ACC112 (cell line): Measurements from ENCODE around the gene FHL3.

Source experiments
- H2AFZ ChIP-seq: fragments of 200-600 bp; sonication (generic); one replicate; pipeline ENCODE4 v1.6.0; 2017; ENCODE audit warnings: antibody characterized with exemption, low read length; ENCODE audit not compliant: unreplicated experiment
- H3K27ac ChIP-seq: fragments of 200-600 bp; sonication (generic); 2 replicates; pipeline ENCODE4 v1.5.1; 2014; ENCODE audit warnings: low read depth, mild to moderate bottlenecking, antibody characterized with exemption, low read length, moderate library complexity
- H3K27me3 ChIP-seq: fragments of 200-600 bp; sonication (generic); 2 replicates; pipeline ENCODE4 v1.6.1; 2014; ENCODE audit warnings: mild to moderate bottlenecking, antibody characterized with exemption, low read length, moderate library complexity, mixed read lengths; ENCODE audit not compliant: insufficient read depth
- H3K36me3 ChIP-seq: fragments of 200-600 bp; sonication (generic); 2 replicates; pipeline ENCODE4 v1.6.1; 2016; ENCODE audit warnings: mild to moderate bottlenecking, antibody characterized with exemption, low read length, moderate library complexity, mixed read lengths; ENCODE audit not compliant: insufficient read depth
- H3K4me1 ChIP-seq: fragments of 200-600 bp; sonication (generic); one replicate; pipeline ENCODE4 v1.6.1; 2016; ENCODE audit warnings: low read length, mixed read lengths; ENCODE audit not compliant: insufficient read depth, unreplicated experiment, control insufficient read depth
- H3K4me3 ChIP-seq: fragments of 200-600 bp; sonication (generic); 2 replicates; pipeline ENCODE4 v1.5.1; 2014; ENCODE audit warnings: mild to moderate bottlenecking, low read depth, low read length
- H3K79me2 ChIP-seq: fragments of 200-600 bp; sonication (generic); one replicate; pipeline ENCODE4 v1.6.0; 2016; ENCODE audit warnings: low read length; ENCODE audit not compliant: control insufficient read depth, unreplicated experiment, insufficient read depth

Gene FHL3

GRCh38 chr1:38005195-38006007 is at the start of gene FHL3:
Gene FHL3, minus strand, starts transcription at chr1:38005514. Its CDS starts 6,102 bp downstream, at chr1:37999412.
- peaks cover 39% of the 10 kb centered on the region for H3K79me2 ChIP-seq
- peak within 1 kb of the TSS; percentile 17 for H2AFZ ChIP-seq
- H3K4me3 ChIP-seq, result peak within 1 kb of the TSS; percentile 99
- peaks cover 36% of the 10 kb centered on the region for H3K4me1 ChIP-seq
- H3K36me3 ChIP-seq, result no peaks in the 10 kb centered on the region
- no peaks in the 10 kb centered on the region for H3K27me3 ChIP-seq
- H3K27ac ChIP-seq, result no peak within 1 kb of the TSS

- Histone ChIP-seq H3K4me3 (no peak overlapping the region), H3K27ac (no peak overlapping the region), H3K79me2 (no peaks in the 10 kb centered on the region), H2AFZ (no peak overlapping the region), H3K36me3 (no peaks in the 10 kb centered on the region), H3K27me3 (peaks cover 49% of the 10 kb centered on the region), H3K4me1 (no peaks in the 10 kb centered on the region)
Measured at GRCh38 chr1:38053416-38054091, 48.2 kb upstream of the FHL3 start.

- H3K4me1 ChIP-seq, result no peaks in the 10 kb centered on the region
Measured at GRCh38 chr1:38052750-38053415, 47.6 kb upstream of the FHL3 start.

GRCh38 chr1:38051079-38051543 is 45.8 kb upstream of the FHL3 start:
- H3K4me1 ChIP-seq, result no peaks in the 10 kb centered on the region
- peaks cover 63% of the 10 kb centered on the region for H3K27me3 ChIP-seq
- no peak overlapping the region for H3K27ac ChIP-seq
- no peak overlapping the region for H2AFZ ChIP-seq
- no peaks in the 10 kb centered on the region for H3K36me3 ChIP-seq
- no peaks in the 10 kb centered on the region for H3K79me2 ChIP-seq
- no peak overlapping the region for H3K4me3 ChIP-seq

More at GRCh38 chr1:38052750-38053415, 47.6 kb upstream of the FHL3 start:
- H3K79me2 ChIP-seq, result no peaks in the 10 kb centered on the region
- H3K27me3 ChIP-seq, result peaks cover 56% of the 10 kb centered on the region
- H3K36me3 ChIP-seq, result no peaks in the 10 kb centered on the region
- H3K4me3 ChIP-seq, result no peak overlapping the region
- H2AFZ ChIP-seq, result no peak overlapping the region
- no peak overlapping the region for H3K27ac ChIP-seq

- H2AFZ ChIP-seq, result no peak overlapping the region
- H3K4me1 ChIP-seq, result no peaks in the 10 kb centered on the region
- H3K79me2 ChIP-seq, result no peaks in the 10 kb centered on the region
- H3K4me3 ChIP-seq, result no peak overlapping the region
- peaks cover 64% of the 10 kb centered on the region for H3K27me3 ChIP-seq
- H3K27ac ChIP-seq, result no peak overlapping the region
- H3K36me3 ChIP-seq, result no peaks in the 10 kb centered on the region
Measured at GRCh38 chr1:38050397-38051078, 45.2 kb upstream of the FHL3 start.

GRCh38 chr1:38047603-38048141 is 42.4 kb upstream of the FHL3 start:
- H2AFZ ChIP-seq, result peak overlapping the region; percentile 40
- no peak overlapping the region for H3K27ac ChIP-seq
- no peaks in the 10 kb centered on the region for H3K36me3 ChIP-seq
- H3K4me1 ChIP-seq, result no peaks in the 10 kb centered on the region
- no peaks in the 10 kb centered on the region for H3K79me2 ChIP-seq
- peak overlapping the region; percentile 75 for H3K4me3 ChIP-seq
- peaks cover 71% of the 10 kb centered on the region for H3K27me3 ChIP-seq

GRCh38 chr1:38046884-38047602 is 41.7 kb upstream of the FHL3 start:
- Histone ChIP-seq H3K4me1 (no peaks in the 10 kb centered on the region), H2AFZ (peak overlapping the region; percentile 40), H3K36me3 (no peaks in the 10 kb centered on the region), H3K27me3 (peaks cover 69% of the 10 kb centered on the region), H3K27ac (no peak overlapping the region), H3K4me3 (peak overlapping the region; percentile 75), H3K79me2 (no peaks in the 10 kb centered on the region)

GRCh38 chr1:38046333-38046883 is 41.1 kb upstream of the FHL3 start, which contains the start of gene POU3F1:
Gene POU3F1, minus strand, starts transcription at chr1:38046793. Its CDS starts 50 bp downstream, at chr1:38046743.
- H3K4me1 ChIP-seq, result no peaks in the 10 kb centered on the region
- H2AFZ ChIP-seq, result peak within 1 kb of the TSS; percentile 40
- peaks cover 68% of the 10 kb centered on the region for H3K27me3 ChIP-seq
- no peaks in the 10 kb centered on the region for H3K36me3 ChIP-seq
- H3K4me3 ChIP-seq, result peak within 1 kb of the TSS; percentile 75
- H3K27ac ChIP-seq, result no peak within 1 kb of the TSS
- no peaks in the 10 kb centered on the region for H3K79me2 ChIP-seq

- H3K4me3 ChIP-seq, result no peak overlapping the region
- no peaks in the 10 kb centered on the region for H3K36me3 ChIP-seq
- H3K79me2 ChIP-seq, result no peaks in the 10 kb centered on the region
- no peak overlapping the region for H2AFZ ChIP-seq
- peaks cover 64% of the 10 kb centered on the region for H3K27me3 ChIP-seq
- no peaks in the 10 kb centered on the region for H3K4me1 ChIP-seq
- no peak overlapping the region for H3K27ac ChIP-seq
Measured at GRCh38 chr1:38045401-38046332, 40.4 kb upstream of the FHL3 start.
